Measurements from ENCODE around the gene OR6K2.

DNA sequence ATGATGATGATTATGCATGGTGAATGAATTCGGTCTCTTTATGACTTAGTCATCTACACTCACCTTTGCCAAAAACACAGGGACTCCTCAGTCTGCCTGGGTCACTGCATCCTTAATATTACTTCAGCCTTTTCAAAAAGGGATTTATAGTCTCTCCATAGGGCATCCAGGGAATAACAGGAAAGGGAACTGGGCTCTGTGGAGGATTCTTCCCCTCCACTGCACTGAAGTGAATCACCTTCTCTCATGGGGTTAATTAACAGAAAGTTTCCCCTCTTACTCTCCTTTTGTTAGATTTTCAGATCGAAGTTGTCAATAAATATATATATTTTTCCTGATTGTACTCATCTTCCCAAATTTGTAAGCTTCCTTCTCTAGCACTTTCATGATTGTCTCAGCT lies 20.2 kb upstream of the OR6K2 start, which contains the start of gene OR6K3:
- TF ChIP-seq, protein P1, sequence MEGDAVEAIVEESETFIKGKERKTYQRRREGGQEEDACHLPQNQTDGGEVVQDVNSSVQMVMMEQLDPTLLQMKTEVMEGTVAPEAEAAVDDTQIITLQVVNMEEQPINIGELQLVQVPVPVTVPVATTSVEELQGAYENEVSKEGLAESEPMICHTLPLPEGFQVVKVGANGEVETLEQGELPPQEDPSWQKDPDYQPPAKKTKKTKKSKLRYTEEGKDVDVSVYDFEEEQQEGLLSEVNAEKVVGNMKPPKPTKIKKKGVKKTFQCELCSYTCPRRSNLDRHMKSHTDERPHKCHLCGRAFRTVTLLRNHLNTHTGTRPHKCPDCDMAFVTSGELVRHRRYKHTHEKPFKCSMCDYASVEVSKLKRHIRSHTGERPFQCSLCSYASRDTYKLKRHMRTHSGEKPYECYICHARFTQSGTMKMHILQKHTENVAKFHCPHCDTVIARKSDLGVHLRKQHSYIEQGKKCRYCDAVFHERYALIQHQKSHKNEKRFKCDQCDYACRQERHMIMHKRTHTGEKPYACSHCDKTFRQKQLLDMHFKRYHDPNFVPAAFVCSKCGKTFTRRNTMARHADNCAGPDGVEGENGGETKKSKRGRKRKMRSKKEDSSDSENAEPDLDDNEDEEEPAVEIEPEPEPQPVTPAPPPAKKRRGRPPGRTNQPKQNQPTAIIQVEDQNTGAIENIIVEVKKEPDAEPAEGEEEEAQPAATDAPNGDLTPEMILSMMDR (tag by site-specific recombination; IDR thresholded peaks at IDR 0.05): no peak
- TF ChIP-seq GLIS1 (tag by site-specific recombination; IDR thresholded peaks at IDR 0.05) (no peak), TRIM28 (IDR thresholded peaks at IDR 0.05; ENCODE audit: borderline replicate concordance, low read length) (no peak), ZNF404 (tag by site-specific recombination; IDR thresholded peaks at IDR 0.05) (no peak)
- TF ChIP-seq, protein P2, sequence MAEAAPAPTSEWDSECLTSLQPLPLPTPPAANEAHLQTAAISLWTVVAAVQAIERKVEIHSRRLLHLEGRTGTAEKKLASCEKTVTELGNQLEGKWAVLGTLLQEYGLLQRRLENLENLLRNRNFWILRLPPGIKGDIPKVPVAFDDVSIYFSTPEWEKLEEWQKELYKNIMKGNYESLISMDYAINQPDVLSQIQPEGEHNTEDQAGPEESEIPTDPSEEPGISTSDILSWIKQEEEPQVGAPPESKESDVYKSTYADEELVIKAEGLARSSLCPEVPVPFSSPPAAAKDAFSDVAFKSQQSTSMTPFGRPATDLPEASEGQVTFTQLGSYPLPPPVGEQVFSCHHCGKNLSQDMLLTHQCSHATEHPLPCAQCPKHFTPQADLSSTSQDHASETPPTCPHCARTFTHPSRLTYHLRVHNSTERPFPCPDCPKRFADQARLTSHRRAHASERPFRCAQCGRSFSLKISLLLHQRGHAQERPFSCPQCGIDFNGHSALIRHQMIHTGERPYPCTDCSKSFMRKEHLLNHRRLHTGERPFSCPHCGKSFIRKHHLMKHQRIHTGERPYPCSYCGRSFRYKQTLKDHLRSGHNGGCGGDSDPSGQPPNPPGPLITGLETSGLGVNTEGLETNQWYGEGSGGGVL (tag by site-specific recombination; IDR thresholded peaks at IDR 0.05): no peak
- TF ChIP-seq, protein P3, sequence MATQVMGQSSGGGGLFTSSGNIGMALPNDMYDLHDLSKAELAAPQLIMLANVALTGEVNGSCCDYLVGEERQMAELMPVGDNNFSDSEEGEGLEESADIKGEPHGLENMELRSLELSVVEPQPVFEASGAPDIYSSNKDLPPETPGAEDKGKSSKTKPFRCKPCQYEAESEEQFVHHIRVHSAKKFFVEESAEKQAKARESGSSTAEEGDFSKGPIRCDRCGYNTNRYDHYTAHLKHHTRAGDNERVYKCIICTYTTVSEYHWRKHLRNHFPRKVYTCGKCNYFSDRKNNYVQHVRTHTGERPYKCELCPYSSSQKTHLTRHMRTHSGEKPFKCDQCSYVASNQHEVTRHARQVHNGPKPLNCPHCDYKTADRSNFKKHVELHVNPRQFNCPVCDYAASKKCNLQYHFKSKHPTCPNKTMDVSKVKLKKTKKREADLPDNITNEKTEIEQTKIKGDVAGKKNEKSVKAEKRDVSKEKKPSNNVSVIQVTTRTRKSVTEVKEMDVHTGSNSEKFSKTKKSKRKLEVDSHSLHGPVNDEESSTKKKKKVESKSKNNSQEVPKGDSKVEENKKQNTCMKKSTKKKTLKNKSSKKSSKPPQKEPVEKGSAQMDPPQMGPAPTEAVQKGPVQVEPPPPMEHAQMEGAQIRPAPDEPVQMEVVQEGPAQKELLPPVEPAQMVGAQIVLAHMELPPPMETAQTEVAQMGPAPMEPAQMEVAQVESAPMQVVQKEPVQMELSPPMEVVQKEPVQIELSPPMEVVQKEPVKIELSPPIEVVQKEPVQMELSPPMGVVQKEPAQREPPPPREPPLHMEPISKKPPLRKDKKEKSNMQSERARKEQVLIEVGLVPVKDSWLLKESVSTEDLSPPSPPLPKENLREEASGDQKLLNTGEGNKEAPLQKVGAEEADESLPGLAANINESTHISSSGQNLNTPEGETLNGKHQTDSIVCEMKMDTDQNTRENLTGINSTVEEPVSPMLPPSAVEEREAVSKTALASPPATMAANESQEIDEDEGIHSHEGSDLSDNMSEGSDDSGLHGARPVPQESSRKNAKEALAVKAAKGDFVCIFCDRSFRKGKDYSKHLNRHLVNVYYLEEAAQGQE (tag by site-specific recombination; IDR thresholded peaks at IDR 0.05): no peak
